Urothelium cell line (cell line): ENCODE data around the gene UGT1A7.

ENCODE experiments used
- DNase-seq: peaks from one replicate; pipeline ENCODE4 v3.0.0; 2011; ENCODE audit warnings: low spot score, mixed read lengths
- FAIRE-seq: peaks from 2 replicates; lab custom pipeline; 2011; peaks lifted over from hg19 to GRCh38; lab: Jason Lieb, UNC

UGT1A7 gene

GRCh38 chr2:233758141-233758540, 76.4 kb downstream of the UGT1A7 start:
- no peak for DNase-seq
- FAIRE-seq: no peak

DNA sequence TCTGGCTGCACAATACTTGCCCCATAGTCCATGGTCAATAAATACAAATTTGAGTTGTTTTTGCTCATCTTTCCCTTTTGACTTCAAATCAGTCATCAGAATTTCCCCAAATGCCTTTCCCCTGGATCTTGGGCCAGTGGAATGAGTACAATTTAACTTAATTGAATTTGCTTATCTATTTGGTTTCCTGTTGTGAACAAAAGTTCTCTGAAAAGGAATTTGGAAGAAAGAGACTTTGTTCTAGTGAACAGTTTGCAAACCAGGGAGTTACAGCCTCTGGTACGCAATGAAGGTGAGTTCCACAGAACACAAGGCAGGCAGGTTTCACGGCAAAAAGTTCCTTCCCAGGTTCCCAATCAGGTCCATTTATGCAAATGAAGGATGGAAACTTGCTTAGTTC, 77.1 kb downstream of the UGT1A7 start:
- DNase-seq (no peak), FAIRE-seq (no peak)

- DNase-seq: no peak
- FAIRE-seq: no peak
Observed at GRCh38 chr2:233760043-233760442, 78.3 kb downstream of the UGT1A7 start, which contains the start of gene UGT1A1. TSS of gene UGT1A1 (plus strand) at chr2:233760270. CDS start at chr2:233760288, 18 bp downstream.

DNA sequence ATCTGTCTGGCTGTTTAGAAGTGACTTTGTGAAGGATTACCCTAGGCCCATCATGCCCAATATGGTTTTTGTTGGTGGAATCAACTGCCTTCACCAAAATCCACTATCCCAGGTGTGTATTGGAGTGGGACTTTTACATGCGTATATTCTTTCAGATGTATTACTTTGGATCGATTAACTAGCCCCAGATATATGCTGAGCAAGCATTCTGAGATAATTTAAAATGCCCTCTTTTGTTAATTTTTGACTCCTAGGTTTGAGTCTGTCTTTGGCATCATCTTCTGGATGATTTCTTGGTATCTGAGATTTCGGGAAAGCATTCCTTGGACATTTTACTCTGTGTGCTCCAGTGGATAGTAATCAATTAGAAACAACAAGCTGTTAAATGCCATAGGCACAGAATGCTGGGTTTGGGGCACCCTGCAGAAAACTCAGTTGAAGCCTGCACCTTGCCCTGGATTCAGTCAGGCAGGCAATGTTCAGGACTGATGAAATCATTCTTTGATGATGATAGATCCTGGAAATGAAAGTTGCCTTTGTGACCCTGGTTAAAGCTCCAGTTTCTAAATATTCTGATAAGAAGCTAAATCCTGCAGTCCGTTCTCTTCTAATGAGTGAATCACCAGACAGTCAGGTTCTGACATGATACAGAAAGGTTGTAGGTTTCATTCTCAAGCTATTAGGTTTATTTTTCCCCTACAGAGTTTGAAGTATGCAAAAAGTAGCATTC, 79.5 kb downstream of the UGT1A7 start:
- no peak for DNase-seq
- FAIRE-seq: no peak

- FAIRE-seq: no peak
Observed at GRCh38 chr2:233764264-233764663, 82.6 kb downstream of the UGT1A7 start.

GRCh38 chr2:233764761-233765160, 83.1 kb downstream of the UGT1A7 start:
- no peak for DNase-seq
- no peak for FAIRE-seq

More at GRCh38 chr2:233764264-233764663, 82.6 kb downstream of the UGT1A7 start:
- DNase-seq: peak; percentile 26

DNA sequence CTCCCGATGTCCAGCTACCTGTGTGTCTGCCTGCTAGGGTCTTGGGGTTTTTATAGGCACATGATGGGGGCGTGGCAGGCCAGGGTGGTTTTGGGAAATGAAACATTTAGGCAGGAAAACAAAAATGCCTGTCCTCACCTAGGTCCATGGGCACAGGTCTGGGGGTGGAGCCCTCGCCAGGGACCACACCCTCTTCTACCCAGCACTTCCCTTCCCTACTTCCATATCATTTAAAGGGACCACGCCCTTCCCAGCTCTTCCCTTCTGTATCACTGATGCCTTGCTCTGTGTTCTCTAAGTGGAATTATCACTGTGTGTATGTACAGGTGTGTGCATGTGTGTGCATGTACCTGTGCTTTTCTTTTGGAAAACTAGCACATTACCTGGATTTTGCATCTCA, 84.7 kb downstream of the UGT1A7 start:
- DNase-seq (no peak), FAIRE-seq (no peak)

- no peak for FAIRE-seq
Observed at GRCh38 chr2:233768076-233768475, 86.4 kb downstream of the UGT1A7 start.

GRCh38 chr2:233769260-233769659, 87.6 kb downstream of the UGT1A7 start:
- DNase-seq (no peak), FAIRE-seq (no peak)

More at GRCh38 chr2:233768076-233768475, 86.4 kb downstream of the UGT1A7 start:
- DNase-seq: no peak

DNA sequence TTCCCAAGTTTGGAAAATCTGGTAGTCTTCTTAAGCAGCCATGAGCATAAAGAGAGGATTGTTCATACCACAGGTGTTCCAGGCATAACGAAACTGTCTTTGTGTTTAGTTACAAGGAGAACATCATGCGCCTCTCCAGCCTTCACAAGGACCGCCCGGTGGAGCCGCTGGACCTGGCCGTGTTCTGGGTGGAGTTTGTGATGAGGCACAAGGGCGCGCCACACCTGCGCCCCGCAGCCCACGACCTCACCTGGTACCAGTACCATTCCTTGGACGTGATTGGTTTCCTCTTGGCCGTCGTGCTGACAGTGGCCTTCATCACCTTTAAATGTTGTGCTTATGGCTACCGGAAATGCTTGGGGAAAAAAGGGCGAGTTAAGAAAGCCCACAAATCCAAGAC, 90.5 kb downstream of the UGT1A7 start:
- no peak for FAIRE-seq

DNA sequence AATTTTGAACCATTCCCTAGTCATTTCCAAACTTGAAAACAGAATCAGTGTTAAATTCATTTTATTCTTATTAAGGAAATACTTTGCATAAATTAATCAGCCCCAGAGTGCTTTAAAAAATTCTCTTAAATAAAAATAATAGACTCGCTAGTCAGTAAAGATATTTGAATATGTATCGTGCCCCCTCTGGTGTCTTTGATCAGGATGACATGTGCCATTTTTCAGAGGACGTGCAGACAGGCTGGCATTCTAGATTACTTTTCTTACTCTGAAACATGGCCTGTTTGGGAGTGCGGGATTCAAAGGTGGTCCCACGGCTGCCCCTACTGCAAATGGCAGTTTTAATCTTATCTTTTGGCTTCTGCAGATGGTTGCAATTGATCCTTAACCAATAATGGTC, 90.9 kb downstream of the UGT1A7 start:
- FAIRE-seq (no peak), DNase-seq (no peak)

More for the DNA sequence above, 90.5 kb downstream of the UGT1A7 start:
- no peak for DNase-seq

- DNase-seq (no peak), FAIRE-seq (no peak)
Observed at GRCh38 chr2:233773854-233774253, 92.2 kb downstream of the UGT1A7 start.

GRCh38 chr2:233775414-233775813, 93.7 kb downstream of the UGT1A7 start:
- FAIRE-seq (no peak), DNase-seq (no peak)

DNA sequence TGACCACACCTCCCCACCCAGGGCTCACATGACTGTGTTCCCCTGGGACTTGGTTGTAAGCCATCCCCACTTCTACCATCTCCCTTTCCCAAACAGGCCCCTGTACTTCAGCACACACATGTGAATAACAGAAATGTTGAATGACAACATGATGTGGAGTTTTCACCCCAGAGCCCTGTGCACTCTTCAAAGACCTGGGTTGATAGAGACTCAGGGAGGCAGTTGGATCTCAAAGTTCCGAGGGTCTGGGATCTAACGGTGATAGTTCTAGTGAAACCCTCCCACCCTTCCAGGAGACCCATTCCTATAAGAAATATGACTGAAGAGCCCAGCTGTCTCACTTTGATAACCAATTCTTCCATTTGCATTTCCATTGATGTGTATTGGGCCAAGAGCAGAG, 96.3 kb downstream of the UGT1A7 start, which contains the start of gene MROH2A:
TSS of gene MROH2A (plus strand) at position 301 of the 400 bp plus-strand sequence. CDS start 1,029 bp downstream, outside the sequence.
- no peak for FAIRE-seq
- no peak for DNase-seq

GRCh38 chr2:233779722-233780121, 98.0 kb downstream of the UGT1A7 start:
- DNase-seq: no peak

DNA sequence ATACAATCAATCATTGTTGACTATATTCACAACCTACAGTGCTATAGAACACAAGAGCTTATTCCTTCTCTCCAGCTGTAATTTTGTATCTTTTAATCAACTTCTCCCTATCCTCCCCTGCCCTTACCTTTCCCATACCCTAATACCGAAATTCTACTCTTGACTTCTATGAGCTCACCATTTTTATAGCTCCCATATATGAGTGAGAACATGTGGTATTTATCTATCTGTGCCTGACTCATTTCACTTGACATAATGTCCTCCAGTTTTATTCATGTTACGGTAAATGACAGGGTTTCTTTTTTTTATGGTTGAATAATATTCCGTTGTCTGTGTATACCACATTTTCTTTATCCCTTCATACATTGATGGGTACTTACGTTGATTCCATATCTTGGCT, 99.1 kb downstream of the UGT1A7 start:
- no peak for FAIRE-seq
- DNase-seq: no peak

More at GRCh38 chr2:233779722-233780121, 98.0 kb downstream of the UGT1A7 start:
- FAIRE-seq: no peak

- no peak for FAIRE-seq
- DNase-seq: no peak
Observed at GRCh38 chr2:233789554-233789953, 107.9 kb downstream of the UGT1A7 start.

DNA sequence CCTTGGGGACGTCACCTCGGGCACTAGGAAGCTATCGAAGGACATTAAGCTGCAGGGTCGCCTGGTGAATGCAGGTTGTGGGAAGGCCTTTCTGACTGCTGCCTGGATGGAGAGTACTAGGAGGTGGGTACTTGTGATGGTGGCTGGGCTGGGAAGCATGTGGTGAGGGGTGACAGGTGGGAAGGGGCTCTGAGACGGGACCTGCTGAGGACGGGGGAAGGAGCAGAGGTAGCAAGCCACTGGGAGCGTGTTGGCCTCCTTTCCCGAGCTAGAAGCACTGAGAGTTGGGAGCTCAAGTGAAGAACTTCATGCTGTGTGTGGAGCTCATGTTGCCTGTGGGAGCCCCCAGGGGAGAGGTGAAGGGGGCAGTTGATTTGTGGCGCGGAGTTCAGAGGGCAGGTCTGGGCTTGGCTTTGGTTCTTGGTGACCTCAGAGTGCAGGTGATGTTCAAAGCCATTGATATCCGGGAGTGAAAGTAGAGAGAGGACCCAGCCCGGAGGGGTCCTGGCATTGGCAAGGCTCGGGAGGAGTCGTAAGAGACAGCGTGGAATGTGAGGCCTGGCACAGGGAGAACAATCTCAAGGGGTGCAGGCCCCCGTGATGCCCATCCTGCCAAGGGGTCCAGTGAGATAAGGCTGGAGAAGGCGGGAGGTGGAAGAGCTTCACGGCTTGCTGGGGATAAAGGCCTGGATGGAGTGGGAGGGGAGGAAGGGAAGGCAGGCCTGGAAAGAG, 109.6 kb downstream of the UGT1A7 start:
- no peak for FAIRE-seq
- no peak for DNase-seq

DNA sequence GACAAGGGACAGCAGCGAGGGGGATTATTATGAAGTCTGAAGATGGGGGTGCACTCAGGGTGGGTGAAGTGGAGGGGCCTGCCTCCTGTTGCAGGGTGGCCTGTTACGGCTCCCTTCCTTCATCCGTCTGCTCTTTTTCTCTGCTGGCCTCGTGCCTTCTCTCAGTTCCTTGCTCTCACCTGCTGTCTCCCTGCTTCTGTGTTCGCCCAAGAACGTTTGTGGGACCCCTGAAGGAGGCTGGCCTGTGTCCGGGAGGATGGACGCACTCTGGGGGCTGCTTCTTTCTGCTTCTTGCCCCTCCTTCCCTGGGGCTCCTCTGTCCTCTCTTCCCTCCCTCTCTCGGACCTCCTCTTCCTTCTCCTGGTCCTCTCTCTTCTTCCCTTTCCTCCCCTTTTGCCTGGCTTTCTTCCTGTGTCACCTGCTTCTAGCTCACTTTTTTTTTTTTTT, 110.2 kb downstream of the UGT1A7 start:
- no peak for DNase-seq

DNA sequence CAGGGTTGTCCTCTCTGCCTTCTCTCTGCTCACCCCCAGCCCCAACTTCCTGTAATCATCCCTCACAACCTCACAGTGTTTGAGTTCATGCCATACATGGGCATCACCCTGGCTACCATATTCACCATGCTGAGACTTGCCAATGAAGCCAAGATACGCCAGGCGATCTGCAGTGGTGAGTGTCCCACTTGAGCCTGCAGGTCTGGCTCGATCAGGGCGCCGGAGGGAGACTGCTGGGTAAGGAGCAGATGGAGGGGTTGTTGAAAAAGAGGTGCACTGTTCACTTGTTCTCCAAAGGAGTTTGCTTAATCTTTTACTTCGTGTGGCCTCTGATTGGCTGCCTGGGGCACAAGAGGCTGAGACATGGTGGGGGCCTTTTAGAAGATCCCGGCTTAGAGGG, 111.0 kb downstream of the UGT1A7 start:
- FAIRE-seq (no peak), DNase-seq (no peak)

More for the DNA sequence above, 110.2 kb downstream of the UGT1A7 start:
- no peak for FAIRE-seq

- DNase-seq (no peak), FAIRE-seq (no peak)
Observed at GRCh38 chr2:233793465-233794127, 111.9 kb downstream of the UGT1A7 start.
